Measurements from ENCODE around the gene DENND1C.

DENND1C gene

DNA sequence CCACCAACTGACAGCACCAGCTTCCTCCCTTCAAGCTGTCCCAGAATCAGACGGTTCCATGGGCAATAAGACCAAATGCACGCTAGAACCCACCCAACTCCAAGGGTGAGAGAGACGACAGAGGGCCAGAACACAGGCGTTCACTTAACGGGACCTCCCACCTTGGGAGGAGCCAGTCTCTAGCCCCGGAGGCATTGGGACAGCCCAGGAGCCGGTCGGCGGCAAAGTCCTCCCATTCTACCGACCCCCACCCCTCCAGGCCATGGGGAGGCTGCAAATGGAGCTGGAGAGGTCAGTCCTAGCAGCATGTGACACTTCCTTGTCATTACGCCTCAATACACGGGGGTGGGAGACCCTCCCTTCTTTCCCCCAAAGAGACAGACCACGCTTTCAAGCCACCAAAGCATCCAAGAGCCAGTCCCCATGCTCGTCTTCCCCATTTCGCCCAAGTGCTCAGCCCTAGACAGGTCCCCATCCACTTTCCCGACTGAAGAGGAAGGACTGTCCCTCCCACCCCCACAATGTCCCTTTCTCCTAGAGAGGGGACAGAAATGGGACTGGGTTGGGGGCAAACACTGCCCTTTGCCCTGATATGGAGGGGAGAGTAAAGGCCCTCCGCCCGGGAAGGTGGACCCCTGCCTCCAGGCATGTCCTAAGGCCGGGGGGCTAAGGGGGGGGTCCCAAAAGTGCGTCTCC lies 57.9 kb downstream of the DENND1C start:
- DNase-seq (ENCODE audit: low read depth): no peak

DNA sequence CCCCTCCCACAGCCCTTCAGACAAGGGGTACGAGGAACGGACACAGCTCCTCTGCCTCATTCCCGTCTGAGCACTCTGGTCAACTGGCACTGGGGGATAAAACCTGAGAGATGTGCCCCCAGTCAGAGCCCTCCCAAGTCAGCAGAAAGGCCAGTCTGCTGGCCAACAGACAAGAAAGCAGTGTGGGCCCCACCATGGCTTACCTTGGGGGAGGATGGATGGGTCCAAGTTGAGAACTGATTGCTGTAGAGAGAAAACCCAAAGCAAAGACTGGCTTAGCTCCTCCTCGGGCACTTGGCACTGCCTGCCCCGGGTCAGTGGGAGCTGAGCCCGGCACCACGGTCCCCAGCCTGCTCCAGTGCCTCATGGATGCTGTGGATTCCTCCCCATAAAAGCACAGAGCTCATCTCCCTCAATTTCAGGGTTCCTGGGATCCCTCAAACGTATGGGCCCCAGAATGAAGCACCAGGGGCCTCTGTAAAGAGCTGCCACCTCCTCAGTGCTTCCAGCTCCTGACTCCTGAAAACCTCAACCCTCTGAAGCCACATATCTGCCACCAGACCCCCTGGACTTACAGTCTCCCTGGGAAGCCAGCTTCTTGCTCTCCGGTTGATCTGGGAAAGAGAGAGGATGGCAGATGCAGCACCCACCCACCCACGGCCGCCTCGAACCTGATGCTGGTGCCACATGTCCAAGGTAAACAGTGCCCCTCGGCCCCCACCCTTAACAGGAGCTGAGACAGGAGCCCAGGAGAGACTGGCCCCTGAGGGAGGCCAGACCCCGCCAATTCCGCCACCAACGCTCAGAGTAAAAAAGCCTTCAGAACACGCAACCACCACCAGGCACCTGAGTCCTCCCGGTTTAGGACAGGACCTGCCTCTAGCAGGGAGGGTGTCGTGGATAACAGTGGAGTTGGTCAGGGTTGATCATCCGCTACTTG lies 60.2 kb downstream of the DENND1C start:
- DNase-seq (ENCODE audit: low read depth): no peak

DNA sequence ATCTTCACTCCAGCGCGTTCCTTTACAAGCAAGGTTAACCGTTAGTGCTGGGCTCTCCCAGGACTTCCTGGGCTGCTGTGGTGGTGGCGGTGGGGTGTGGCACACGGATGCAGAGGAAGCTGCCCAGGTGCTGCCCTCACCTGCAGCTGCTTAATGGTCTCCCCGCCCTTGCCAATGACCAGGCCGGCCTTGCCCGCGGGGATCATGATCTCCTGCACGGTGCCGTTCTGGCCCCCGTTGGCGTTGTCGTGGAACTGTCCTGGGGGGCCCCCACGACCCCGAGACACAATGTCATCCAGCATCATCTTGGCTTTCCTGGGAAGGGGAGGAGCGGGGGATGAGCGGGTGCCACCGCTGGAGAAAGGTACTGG lies 63.0 kb downstream of the DENND1C start:
- no peak for DNase-seq (ENCODE audit: low read depth)

DNA sequence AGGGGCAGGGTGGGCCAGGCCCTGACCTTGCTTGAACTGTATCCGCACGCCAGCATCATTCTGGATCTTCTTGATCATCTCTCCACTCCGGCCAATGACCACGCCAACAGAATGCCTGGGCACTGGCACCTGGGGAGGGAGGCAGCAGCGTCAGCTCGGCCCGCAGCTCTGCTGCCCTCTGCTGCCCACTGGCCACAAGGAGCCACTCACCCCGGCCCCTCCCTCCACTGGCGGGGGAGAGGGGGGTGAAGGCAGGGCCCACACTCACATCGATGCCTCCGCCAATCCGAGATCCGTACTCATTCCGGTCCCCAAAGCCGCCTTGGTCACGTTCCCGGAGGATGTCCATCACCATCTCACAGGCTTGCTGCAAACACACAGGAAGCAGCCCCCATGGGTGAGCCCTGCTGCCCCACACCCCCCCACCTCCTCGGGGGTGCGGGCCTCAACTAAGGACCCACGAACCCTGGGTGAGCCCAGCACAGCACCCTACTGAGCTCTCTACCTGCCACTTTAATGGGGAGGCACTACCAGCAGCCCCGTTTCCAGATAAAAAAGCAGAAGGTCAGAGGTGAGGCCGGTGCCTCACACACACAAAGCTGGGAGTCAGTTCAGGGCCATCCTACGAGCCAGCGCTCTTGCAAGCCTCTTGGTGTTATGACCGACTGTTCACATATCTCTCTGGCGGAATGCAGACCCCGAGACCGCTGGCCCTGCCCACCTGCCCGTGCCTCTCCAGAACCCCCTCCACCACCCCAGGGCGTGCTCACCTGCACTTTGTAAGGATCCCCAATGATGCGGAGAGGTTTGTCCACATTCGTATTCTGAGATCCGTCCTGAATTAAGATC lies 63.6 kb downstream of the DENND1C start:
- no peak for DNase-seq (ENCODE audit: low read depth)
